Ishikawa (cell line): ENCODE data around the gene SOX1.

Experiments
- CEBPB ChIP-seq: IDR thresholded peaks from 2 replicates; pipeline ENCODE4 v1.6.1; 2012
- FOXM1 ChIP-seq: IDR thresholded peaks from 2 replicates; pipeline ENCODE4 v1.6.1; 2012; ENCODE audit warnings: low read depth, borderline replicate concordance
- NFIC ChIP-seq: IDR thresholded peaks from 2 replicates; pipeline ENCODE4 v1.6.1; 2012
- RAD21 ChIP-seq: IDR thresholded peaks from 2 replicates; pipeline ENCODE4 v1.6.1; 2012; ENCODE audit warnings: low read depth
- TAF1 ChIP-seq: IDR thresholded peaks from 2 replicates; pipeline ENCODE4 v1.6.1; 2012; ENCODE audit warnings: low read depth, mild to moderate bottlenecking
- TCF12 ChIP-seq: IDR thresholded peaks from 2 replicates; pipeline ENCODE4 v1.6.1; 2012; ENCODE audit warnings: low read depth
- YY1 ChIP-seq: IDR thresholded peaks from 2 replicates; pipeline ENCODE4 v1.6.1; 2012; ENCODE audit warnings: low read depth

DNA sequence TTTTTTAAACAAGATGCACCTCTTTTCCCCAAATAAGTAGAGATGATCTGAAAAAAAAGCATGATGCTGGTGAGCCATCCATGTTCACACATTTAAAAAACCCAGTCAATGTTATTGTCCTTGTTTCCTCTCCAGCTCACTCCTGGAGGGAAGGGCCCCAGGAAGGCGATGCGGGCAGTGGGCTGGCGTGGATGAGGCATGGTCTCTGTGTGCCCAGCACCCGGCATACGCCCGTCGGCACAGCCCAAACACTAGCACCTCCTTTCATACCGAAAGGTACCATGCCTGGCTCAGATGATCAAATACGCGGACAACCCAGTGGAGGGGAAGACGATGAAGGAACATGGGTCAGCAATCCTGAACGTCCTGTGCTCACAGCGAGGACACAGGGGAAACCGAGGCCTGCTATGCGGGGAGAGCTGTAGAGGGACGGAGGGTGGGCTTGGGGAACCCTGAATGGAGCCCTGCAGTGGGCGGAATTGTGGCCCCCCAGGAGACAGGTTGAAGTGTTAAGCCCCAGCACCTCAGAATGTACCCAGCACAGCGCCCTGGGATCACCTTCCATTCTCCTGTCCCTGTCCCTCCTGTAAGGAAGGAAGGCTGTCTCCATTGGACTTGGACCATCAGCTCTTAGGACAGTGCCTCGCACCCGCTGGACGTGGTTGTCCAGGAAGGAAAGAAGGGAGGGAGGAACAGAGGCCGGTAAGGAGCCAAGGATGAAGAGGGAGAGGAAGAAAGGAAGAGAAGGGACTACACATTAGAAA, 49.4 kb downstream of the SOX1 start:
- TF ChIP-seq FOXM1 (no peak), YY1 (no peak), NFIC (no peak), TCF12 (no peak), CEBPB (no peak), TAF1 (no peak), RAD21 (no peak)
